ENCODE data around the gene ZNF57.
"Not testable (repeated sequence)": the region's sequence is repeated elsewhere in the genome, so short reads cannot be mapped to it uniquely, and the experiment has no call there.

Gene ZNF57

DNA sequence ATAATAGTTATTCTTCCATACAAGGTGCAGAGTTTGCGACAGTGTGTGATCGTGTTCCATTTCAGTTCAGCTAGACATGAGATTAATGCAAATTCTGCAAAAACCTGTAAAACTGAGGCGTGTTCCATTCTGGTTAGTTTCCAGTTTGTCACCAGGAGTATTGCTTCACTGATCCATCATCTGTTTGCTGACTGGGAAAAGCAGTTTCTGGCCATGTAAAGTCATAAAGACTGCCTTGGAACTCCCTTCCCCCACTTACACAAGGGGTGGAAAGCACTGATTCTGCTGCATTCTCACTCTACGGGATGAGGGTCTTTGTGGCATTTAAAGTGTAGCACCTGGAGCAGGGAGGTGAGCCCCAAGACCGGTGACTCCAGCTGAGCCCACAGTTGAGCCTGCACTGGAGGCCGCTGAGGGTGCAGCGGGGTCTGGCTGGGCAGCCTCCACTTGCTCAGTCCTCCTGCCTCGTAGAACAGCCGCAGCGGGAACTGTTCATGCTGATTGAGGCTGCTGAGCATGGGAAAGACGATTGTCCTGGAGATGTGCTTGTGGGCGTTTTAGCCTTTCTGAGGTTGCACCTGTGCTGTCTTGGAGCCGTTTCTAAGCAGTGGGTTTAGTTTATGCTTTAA lies 2.0 kb downstream of the ZNF57 start:
- no peak for DNase-seq

DNA sequence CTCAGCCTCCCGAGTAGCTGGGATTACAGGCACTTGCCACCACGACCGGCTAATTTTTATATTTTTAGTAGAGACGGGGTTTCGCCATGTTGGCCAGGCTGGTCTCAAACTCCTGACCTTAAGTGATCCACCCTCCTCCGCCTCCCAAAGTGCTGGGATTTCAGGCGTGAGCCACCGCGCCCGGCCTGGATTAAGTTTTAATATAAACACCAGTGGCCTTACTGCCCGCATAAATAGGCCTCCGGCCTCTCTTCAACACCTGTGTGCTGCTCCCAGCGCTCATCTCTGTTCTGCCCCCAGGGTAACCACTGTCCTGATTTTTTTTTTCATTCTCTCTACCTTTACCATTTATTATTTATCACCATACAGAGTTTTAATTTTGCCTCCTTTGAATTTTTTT lies 2.6 kb downstream of the ZNF57 start:
- DNase-seq = not testable (repeated sequence)

DNA sequence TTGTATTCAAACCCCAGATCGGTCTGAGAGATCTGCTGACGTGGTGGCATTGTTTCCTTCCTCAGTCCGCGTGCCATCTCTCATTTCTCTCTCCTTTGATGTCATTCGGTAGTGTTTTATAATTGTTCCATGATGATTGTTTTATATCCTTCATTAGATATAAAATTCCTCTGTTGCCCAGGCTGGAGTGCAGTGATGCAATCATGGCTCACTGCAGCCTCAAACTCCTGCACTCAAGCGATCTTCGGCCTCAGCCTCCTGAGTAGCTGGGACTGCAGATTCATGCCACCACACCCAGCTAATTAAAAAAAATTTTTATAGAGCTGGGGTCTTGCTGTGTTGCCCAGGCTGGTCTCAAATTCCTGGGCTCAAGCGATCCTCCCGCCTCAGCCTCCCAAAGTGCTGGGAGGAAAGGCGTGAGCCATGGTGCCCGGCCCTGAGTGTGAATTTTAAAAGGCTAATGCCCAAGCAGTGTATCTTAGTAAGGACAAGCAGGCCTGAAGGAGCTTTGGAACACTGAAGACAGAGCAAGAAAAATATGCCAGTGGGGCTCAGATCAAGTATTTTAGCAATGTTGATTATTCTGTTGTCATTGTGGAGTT lies 5.3 kb downstream of the ZNF57 start:
- no peak for DNase-seq

DNA sequence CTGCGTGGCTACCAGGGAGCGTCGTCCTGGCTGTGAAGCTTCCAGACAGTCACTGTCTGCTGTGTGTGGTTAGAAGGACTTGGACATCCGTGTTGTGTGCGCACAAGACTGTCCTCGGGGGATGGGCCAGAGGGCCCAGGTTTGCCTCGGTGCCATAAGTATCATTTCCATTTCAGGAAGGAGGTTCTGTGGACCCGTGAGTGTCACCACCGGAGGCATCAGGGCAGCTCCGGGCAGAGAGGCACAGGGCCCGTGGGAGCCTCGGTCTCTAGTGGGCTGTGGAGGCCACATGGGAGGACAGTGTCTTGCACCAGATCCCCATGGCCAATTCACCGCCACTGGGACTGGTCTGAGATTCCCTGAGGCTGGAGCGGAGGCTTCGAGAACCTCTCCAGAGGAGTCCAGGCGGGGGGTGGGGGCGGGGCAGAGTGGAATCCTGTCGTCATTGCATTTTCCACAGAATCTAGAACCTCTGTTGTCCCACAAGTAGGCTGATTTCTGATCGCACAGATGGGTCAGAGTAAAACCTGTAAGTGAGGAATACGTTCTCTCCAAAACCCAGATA lies 6.0 kb downstream of the ZNF57 start:
- DNase-seq = no peak

DNA sequence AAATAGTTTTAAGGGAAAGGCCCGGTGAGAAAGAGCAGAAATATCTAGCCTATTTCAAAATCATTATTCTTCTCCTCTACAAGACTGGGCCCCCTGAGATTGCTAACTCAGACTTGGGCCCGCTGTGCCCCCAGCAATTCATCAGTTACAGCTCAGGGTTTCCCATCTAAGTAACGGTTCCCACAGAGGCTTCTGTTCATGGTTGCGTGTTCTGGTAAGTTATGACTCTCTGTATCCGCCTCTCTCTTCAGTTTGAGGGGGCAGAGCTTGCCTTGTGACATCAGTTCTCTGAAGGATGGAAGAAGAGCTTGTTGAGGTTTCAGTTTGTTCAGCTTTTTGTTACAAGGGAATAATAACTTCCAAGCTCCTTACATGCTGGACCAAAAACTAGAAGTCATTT lies 11.6 kb downstream of the ZNF57 start:
- no peak for DNase-seq

DNA sequence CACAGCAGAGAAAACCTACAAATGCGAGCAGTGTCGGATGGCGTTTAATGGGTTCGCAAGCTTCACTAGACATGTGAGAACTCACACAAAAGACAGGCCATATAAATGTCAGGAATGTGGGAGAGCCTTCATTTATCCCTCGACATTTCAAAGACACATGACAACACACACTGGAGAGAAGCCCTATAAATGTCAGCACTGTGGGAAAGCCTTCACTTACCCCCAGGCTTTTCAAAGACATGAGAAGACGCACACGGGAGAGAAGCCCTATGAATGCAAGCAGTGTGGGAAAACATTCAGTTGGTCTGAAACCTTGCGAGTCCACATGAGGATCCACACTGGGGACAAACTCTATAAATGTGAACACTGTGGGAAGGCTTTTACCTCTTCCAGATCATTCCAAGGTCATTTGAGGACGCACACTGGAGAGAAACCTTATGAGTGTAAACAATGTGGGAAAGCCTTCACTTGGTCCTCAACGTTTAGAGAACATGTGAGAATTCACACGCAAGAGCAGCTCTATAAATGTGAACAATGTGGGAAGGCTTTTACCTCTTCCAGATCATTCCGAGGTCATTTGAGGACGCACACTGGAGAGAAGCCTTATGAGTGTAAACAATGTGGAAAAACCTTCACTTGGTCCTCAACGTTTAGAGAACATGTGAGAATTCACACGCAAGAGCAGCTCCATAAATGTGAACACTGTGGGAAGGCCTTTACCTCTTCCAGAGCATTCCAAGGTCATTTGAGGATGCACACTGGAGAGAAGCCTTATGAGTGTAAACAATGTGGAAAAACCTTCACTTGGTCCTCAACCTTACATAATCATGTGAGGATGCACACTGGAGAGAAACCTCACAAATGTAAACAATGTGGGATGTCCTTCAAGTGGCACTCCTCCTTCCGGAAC lies 16.8 kb downstream of the ZNF57 start:
- DNase-seq = no peak

DNA sequence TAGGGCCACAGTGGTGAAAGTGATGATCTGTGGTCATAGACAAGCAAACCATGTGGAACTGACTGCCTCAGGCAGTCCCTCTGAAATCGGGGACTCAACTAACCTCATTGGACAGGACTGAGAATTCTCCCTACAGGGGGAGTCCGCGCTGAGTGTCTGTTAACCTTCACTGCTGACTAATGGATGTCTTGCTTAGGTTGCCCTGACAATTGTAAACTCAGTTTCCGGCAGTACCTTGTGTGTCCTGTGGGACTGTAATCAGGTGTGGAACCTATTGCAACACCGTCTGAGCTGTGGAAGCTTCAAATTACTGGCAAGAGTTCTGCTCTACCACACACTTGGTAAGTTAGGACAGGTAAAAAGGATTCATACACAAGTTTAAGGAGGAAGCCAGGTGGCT lies 22.3 kb downstream of the ZNF57 start:
- DNase-seq = no peak

DNA sequence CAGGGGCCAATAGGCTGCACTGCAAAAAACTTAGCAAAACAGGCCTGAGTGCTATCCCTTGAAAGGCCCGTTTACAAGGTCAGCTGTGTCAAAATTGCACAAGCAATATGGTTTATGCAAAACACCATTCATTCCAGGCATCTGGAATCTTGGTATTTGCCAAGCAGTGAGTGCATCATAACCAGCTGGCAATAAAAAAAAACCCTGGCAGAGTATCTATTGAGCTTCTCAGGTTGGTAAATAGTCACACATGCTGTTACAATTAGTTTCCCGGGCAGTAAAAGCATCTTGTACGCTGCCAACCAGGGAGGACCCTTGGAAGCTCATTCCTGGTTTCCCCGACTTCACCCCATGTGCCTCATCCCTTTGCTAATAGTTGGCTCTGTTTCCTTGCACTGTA lies 22.8 kb downstream of the ZNF57 start:
- DNase-seq = no peak

DNA sequence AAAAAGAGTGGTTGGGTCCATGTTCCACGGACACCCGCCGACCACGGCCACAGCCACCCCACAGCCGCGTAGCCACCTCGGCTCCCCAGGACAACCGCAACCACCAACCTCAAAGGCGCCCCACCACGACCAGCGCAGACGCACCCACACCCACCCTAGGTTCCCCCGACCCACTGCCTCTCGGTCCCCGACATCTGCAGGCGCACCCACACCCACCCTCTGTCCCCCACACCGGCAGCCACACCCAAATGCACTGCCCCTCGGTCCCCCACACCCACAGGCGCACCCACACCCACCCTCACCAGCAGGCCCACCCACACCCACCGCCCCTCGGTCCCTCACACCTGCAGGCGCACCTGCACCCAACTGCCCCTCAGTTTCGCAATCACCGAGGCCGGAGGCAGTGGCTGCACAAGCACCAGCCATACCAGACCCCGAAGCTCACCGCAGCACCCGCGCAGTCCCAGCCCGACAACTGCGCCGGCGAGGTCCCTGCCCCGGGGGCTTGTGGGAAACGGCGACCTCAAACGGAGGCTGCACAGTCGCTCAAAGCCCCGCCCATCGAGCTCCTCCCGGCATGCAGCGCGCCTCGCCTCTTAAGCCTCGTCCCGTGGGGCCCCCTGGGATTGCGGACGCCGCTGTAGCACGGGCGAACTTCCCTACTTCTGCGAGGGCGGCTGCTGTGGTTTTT lies 25.8 kb downstream of the ZNF57 start:
- no peak for DNase-seq

DNA sequence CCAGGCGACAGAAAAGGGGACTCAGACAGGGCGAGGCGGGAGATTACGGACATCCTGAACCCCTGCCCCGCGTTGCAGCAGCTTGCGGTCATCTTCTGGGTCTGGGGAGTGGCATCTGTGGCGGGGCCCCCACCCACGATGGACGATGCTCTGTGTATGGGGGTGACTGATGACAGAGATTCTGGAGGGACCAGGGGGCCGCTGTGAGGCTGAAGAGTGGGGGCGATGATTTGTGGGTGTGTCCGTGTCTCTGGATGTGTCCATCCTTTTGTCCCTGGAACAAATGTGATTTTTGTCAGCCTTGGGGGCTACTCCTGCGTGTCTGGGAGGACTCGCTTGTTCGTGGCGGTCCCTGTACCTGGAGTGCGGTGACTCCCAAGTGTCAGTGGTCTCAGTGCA lies 26.3 kb downstream of the ZNF57 start:
- no peak for DNase-seq

DNA sequence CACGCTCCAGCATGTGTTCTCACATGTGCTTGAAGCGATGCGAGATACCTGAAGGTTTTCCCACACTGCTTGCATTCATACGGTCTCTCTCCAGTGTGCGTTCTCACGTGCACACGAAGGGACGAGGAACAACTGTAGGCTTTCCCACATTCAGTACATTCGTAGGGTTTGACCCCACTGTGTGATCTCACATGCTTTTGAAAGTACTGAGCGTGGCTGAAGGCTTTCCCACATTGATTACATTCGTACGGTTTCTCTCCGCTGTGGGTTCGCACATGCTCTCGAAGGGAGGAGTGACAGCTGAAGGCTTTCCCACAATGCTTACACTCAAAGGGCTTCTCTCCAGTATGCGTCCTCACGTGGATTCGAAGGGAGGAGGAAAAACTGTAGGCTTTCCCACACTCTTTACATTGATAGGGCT lies 32.8 kb downstream of the ZNF57 start:
- no peak for DNase-seq

DNA sequence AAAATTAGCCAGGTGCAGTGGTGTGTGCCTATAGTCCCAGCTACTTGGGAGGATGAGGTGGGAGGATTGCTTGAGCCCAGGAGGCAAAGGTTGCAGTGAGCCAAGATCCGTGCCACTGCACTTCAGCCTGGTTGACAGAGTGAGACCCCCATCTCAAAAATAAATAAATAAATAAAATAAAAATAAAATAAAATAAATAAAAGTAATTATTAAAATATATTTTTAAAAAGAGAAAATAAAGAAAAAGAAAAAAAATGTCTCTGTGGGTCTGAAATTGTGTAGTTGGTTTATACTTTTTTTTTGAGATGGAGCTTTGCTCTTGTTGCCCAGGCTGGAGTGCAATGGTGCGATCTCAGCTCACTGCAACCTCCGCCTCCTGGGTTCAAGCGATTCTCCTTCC lies 35.1 kb downstream of the ZNF57 start:
- not testable (repeated sequence) for DNase-seq

DNA sequence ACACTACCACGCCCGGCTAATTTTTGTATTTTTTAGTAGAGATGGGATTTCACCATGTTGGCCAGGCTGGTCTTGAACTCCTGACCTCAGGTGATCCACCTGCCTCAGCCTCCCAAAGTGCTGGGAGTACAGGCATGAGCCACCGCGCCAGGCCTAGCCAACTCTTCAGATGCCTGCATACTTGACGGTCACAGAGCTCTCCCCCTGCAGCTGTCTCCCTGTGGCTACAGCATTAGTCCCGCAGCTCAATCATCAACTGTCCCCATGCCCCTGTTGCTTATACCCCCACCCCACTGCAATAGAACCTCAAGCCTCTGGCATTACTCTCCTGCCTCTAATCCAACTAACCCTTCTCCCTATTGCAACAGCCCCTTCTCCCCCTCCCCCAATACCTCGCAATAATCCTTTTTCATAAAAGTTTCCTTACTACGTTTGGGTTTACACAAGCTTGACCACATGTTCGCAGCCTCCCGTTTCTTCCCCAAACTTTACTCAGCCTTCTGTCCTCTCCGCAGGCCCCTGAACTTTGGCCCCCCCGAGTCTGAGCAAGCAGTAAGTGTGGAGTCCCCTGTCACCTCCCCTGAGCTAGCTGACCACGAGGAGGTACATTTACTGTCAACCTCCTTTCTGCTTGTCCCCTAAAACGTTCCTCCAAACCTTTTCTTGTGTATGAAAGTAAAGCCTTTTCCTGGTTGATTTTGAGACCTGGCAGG lies 42.4 kb downstream of the ZNF57 start:
- DNase-seq = no peak

DNA sequence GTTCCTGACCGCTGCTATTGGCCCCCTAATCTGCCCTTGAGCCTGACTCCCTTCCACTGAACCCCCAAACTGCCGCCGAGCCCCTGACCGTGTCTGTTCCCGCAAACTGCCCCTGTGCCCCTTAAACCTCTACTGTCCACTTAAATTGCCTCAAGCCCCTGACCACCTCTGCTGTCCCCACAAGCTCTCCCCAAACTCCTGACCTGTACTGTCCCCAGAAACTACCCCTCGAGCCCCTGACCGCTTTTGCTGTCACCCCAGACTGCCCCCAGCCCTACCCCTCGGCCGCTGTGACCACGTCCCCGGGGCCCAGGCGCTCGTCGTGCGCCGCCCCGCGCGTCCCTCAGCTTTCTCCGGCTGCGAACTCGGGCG lies 43.7 kb downstream of the ZNF57 start:
- no peak for DNase-seq

DNA sequence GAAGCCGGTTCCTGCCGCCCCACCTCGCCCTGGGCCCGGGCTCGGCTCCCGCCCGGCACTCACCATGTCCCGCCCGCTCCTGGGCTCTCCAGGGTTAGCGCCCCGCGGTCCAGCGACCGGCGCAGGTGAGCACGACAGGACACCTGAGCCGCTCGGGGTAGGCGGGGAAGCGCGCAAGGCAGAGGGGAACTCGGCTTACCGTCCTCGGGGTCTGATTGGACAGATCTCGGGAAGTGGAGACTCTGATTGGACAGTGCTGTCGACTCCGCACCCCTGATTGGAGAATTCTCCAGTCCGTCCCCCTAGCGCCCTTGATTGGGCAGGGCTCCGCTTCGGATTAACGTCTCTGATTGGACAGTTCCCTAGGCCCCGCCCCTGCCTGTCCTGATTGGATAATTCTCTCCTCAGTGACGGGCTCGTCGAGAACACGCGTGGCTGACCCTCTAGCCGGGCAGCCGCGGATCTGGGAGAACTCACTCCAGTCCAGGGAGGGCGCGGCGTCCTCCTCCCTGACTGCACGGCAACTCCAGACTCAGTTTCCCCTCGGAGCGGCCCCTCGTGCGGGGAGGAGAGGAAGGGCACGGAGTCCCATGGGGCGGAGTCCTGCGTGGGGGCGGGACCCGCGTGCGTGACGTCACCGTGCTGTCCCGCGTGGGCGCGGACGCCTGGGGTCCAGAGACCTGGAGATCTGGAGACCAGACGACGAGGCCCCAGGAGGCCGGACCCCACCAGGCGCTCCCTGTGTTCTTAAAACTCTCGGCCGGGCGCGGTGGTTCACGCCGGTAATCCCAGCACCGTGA lies 44.2 kb downstream of the ZNF57 start, which contains the start of gene ZNF77:
Gene ZNF77 (minus strand): TSS at position 197 of the 800 bp plus-strand sequence. CDS start 131 bp downstream, at position 66.
- peak; percentile 99 for DNase-seq

DNA sequence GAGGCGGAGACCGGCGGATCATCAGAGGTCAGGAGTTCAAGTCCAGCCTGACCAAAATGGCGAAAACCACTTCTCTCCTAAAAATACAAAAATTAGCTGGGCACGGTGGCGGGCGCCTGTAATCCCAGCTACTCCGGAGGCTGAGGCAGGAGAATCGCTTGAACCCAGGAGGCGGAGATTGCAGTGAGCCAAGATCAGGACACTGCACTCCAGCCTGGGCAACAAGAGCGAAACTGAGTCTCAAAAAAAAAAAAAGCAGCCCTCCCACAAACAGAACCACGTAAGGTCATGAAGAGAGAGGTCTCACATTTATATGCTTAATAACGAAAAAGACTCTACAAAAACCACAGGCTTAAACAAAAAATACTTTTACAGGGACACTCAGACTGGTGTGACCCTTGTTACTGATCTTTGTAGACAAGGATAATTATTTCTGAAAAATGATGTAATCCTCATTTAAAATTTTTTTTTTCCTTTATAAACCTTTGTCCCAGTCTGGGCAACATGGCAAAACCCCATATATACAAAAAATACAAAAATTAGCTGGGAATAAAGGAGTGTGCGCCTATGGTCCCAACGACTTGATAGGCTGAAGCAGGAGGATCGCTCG lies 45.0 kb downstream of the ZNF57 start:
- DNase-seq = no peak

DNA sequence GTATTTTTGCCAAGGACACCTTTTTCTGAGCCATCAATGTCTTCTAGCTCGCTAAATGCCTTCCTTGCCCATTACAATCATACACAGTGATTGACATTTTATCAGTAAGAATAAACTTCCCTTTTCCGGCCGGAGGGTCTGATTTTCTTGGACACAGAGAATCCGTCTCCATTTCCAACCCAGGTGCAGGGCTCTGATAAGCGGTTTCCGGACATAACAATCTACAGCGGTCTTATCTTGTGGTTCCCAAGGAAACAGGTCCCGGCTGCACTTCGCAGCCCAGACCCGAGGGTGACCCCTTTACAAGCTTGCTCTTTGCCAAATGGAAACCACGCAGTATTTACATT lies 49.2 kb downstream of the ZNF57 start:
- DNase-seq = no peak

DNA sequence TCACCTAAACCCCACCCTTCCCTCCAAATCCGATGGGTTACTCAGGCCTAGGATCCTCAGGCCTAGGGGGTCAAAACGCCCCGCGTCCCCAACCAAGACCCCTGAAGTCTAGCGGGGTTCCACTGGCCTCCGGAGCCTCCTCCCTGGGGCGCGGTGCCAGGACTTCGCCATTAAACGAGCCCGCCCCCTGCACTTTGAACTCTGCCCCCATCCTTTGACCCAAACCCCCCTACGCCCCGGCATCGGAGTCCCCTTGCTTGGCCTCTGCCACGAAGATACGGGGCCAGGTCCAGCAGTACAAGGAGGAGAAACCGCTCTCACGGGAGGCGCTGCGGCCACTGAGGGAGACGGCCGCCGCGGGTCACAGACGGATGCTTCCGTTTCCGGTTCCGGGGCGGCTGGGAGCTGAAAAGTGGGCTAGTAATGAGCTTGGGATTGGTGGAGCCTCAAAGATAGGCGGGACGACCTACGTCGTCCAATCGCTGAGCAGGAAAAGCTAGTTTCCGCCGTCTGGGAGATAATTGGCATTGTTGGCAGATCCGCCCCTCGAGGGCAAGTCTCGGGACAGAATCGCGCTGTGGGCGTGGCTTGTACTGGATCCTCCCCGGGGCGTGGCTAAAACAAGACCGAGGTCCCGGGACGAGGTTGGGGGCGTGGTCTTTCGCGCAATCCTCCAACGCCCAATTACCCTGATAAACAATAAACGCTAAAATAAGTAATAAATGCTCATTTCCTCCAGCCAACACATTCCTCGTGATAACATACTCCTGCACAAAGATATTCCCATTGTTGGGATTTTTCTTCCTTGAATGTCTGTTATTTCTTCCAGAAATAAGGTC lies 49.8 kb downstream of the ZNF57 start:
- peak; percentile 100 for DNase-seq

DNA sequence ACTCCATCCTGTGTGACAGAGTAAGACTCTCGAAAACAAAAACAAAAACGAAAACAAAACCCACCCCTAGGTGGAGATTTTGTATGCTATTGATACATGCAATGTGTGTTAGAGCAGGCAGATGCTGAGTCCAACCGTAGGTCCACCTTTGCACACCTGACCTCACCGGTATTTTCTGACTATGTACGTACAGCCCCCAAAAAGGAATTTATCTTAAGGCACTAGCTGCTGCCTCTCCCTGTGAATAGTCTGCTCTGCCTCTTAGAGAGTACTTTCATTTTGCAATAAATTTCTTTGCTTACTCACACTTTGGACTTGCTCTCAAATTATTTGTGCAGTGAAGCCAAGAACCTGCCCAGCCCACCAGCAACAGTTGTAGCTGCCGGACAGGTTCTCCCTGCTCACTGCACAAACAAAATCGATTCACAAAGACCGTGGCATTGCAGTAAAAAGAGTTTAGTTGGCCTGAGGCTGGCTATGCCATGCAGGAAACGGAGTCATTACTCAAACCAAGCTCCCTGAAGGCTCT lies 52.3 kb downstream of the ZNF57 start:
- DNase-seq = no peak

DNA sequence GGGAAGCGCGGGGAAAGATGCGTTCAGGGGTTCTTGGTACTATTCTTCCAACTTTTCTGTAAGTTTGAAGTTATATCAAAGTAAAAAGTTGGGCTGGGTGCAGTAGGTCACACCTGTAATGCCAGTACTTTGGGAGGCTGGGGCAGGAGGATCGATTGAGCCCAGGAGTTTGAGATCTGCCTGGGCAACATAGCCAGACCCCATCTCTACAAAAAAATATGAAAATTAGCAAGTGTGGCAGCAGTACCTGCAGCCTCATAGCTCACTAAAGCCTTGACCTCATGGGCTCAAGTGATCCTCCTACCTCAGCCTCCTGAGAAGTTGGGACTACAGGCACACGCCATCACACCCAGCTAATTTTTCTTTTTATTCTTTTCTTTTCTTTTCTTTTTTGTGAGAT lies 56.4 kb downstream of the ZNF57 start:
- DNase-seq = no peak
